ENCODE results near the gene KLHDC7A. TPM values are rescaled to one million over a fixed set of nuclear protein-coding genes. Genes with fewer than 3 reads are reported as not detected.

Gene KLHDC7A
- total and polyA plus RNA-seq, 4 donors: 1.0 to 4.9 (median 1.6) TPM

DNA sequence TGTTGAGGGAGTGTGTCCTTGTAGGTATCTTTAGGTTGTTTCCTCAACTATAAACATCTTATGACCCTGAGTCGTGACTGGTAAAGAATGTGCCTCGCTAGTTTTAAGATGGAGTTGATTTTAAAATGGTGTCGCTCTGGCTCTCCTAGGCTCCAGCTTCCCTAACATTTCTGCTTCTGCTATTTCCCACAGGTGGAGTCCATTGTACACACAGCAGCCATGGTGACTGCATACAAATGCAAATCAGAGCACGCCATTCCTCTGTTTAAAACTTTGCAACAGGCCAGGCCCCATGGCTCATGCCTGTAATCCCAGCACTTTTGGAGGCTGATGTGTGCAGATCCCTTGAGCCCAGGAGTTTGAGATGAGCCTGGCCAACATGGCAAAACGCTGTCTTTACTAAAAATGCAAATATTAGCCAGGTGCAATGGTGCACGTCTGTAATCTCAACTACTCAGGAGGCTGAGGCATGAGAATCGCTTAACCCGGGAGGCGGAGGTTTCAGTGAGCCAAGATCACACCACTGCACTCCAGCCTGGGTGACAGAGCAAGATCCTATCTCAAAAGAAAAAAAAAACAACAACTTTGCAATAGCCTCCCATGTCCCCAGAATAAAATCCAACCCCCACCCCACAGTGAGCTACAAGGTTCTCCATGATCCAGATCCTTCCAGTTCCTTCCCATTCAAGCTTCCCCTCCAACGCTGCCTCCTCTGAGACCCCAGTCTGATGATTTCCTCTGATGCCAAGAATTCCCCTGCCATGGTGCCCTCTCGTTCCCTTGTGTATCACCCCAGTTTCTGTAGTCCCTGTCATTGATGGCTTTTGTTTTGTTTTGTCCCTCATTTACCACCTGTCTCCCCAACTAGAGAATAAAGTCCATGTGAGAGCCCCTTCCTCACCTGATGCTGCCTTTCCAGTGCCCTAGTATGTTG lies 36.9 kb upstream of the KLHDC7A start:
- Histone ChIP-seq H3K9me3 (ENCODE audit: control insufficient read depth in 4 of 4, insufficient read depth in 3 of 4, low read length in 3 of 4) (peaks cover 0 to 12% (median 0%) of the 10 kb centered on the region in 4 donors), H3K9ac (ENCODE audit: insufficient read depth in 1 of 2, low read length in 2 of 2) (no peak overlapping the region), H3K27ac (ENCODE audit: low read depth in 1 of 2, low read length in 1 of 2) (no peak overlapping the region), H3K36me3 (ENCODE audit: control insufficient read depth in 4 of 4, insufficient read depth in 4 of 4, low read length in 4 of 4) (no peaks in the 10 kb centered on the region), H3K4me3 (no peak overlapping the region), H3K4me1 (ENCODE audit: control insufficient read depth in 5 of 5, insufficient read depth in 5 of 5, low read length in 5 of 5) (peaks cover 0 to 2% (median 0%) of the 10 kb centered on the region in 5 donors), H3K27me3 (ENCODE audit: control insufficient read depth in 3 of 3, insufficient read depth in 3 of 3, low read length in 2 of 3) (peaks cover 0 to 12% (median 0%) of the 10 kb centered on the region in 3 donors)
- WGBS, 2 donors: 63 to 67% methylated on average over 11 of the region's 11 CpGs
- TF ChIP-seq CTCF (IDR thresholded peaks at IDR 0.05; ENCODE audit: control extremely low read depth, extremely low read depth): no peak
- DNase-seq: no peak
- ATAC-seq (ENCODE audit: insufficient read depth, low FRiP score): no peak

DNA sequence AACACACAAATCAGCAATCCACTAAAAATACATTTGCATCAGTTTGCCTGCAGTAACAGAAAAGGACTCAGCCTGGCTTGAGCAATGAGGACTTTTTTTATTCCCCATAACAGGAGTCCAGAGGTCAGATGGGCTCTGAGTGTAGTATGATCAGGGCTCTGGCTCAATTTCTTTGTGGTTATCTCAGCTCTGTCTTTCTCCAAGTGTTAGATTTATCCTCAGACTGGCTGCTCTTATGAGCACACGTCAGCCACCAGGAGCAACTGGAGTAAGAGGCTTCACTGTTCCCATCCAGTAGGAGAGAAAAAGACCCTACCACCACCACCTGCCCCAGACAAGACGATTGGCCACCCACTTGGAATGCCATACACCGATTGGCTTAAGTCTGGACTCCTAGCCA lies 36.2 kb upstream of the KLHDC7A start:
- no peak overlapping the region for H3K4me3 ChIP-seq
- H3K27me3 ChIP-seq (ENCODE audit: control insufficient read depth in 3 of 3, insufficient read depth in 3 of 3, low read length in 2 of 3): peaks cover 0 to 14% (median 0%) of the 10 kb centered on the region in 3 donors
- TF ChIP-seq CTCF (IDR thresholded peaks at IDR 0.05; ENCODE audit: control extremely low read depth, extremely low read depth): no peak
- no peaks in the 10 kb centered on the region for H3K36me3 ChIP-seq (ENCODE audit: control insufficient read depth in 4 of 4, insufficient read depth in 4 of 4, low read length in 4 of 4)
- H3K9me3 ChIP-seq (ENCODE audit: control insufficient read depth in 4 of 4, insufficient read depth in 3 of 4, low read length in 3 of 4): peaks cover 0 to 12% (median 0%) of the 10 kb centered on the region in 4 donors
- ATAC-seq (ENCODE audit: insufficient read depth, low FRiP score) (no peak), DNase-seq (no peak)
- H3K9ac ChIP-seq (ENCODE audit: insufficient read depth in 1 of 2, low read length in 2 of 2): no peak overlapping the region
- peaks cover 0 to 2% (median 0%) of the 10 kb centered on the region in 5 donors for H3K4me1 ChIP-seq (ENCODE audit: control insufficient read depth in 5 of 5, insufficient read depth in 5 of 5, low read length in 5 of 5)
- 72 to 84% methylated on average over 3 of the region's 3 CpGs for WGBS, 2 donors
- H3K27ac ChIP-seq (ENCODE audit: low read depth in 1 of 2, low read length in 1 of 2): no peak overlapping the region

DNA sequence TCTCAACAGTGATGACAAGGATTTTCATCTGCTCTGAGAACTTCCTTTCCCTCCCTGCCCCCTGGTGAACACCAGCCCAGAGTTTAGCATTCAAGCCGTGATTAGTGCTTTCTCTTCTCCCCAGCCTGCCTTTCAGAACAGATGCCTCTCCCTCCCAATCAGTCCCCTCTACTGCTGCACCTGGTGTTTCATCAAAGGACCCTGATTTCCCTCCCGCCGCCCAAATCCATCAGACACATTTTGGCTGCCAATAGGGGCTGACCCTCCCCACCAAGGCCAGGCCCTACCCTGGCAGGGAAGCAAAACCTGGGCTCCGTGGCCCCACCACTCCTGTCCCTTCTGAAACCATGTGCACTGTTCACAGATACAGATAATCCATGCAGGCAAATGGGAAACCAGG lies 34.0 kb upstream of the KLHDC7A start:
- WGBS, 2 donors: 66 to 80% methylated on average over 4 of the region's 4 CpGs
- Histone ChIP-seq H3K4me3 (no peak overlapping the region), H3K9ac (ENCODE audit: insufficient read depth in 1 of 2, low read length in 2 of 2) (no peak overlapping the region), H3K27ac (ENCODE audit: low read depth in 1 of 2, low read length in 1 of 2) (no peak overlapping the region), H3K4me1 (ENCODE audit: control insufficient read depth in 5 of 5, insufficient read depth in 5 of 5, low read length in 5 of 5) (peaks cover 0 to 2% (median 0%) of the 10 kb centered on the region in 5 donors), H3K36me3 (ENCODE audit: control insufficient read depth in 4 of 4, insufficient read depth in 4 of 4, low read length in 4 of 4) (no peaks in the 10 kb centered on the region), H3K9me3 (ENCODE audit: control insufficient read depth in 4 of 4, insufficient read depth in 3 of 4, low read length in 3 of 4) (peaks cover 0 to 8% (median 0%) of the 10 kb centered on the region in 4 donors), H3K27me3 (ENCODE audit: control insufficient read depth in 3 of 3, insufficient read depth in 3 of 3, low read length in 2 of 3) (peaks cover 0 to 25% (median 0%) of the 10 kb centered on the region in 3 donors)
- DNase-seq (no peak), ATAC-seq (ENCODE audit: insufficient read depth, low FRiP score) (no peak)
- no peak for TF ChIP-seq CTCF (IDR thresholded peaks at IDR 0.05; ENCODE audit: control extremely low read depth, extremely low read depth)

Data from lung (tissue), 12 donors.